Astrocyte of the spinal cord (primary cell): ENCODE results near the gene RASD1.

Experiments used
- DNase-seq: peaks from one replicate; pipeline ENCODE4 v3.0.0; 2011; ENCODE audit warnings: low read depth, low spot score
- H3K4me3 ChIP-seq: 2 replicates; pipeline ENCODE4 v1.5.1; 2011; ENCODE audit warnings: low read depth, mild to moderate bottlenecking, low read length, moderate library complexity
- in situ Hi-C: cut with HindIII; loops from 2 replicates; pipeline ENCODE4 v1.10.0; 2017; ENCODE audit warnings: low sequenced_read_pairs
- TF ChIP-seq, protein P1 (sequence below): IDR thresholded peaks from 2 replicates; pipeline ENCODE4 v1.5.1; 2012; ENCODE audit warnings: low read depth, mild to moderate bottlenecking, low read length, inconsistent platforms

Gene RASD1, protein sequence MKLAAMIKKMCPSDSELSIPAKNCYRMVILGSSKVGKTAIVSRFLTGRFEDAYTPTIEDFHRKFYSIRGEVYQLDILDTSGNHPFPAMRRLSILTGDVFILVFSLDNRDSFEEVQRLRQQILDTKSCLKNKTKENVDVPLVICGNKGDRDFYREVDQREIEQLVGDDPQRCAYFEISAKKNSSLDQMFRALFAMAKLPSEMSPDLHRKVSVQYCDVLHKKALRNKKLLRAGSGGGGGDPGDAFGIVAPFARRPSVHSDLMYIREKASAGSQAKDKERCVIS

DNA sequence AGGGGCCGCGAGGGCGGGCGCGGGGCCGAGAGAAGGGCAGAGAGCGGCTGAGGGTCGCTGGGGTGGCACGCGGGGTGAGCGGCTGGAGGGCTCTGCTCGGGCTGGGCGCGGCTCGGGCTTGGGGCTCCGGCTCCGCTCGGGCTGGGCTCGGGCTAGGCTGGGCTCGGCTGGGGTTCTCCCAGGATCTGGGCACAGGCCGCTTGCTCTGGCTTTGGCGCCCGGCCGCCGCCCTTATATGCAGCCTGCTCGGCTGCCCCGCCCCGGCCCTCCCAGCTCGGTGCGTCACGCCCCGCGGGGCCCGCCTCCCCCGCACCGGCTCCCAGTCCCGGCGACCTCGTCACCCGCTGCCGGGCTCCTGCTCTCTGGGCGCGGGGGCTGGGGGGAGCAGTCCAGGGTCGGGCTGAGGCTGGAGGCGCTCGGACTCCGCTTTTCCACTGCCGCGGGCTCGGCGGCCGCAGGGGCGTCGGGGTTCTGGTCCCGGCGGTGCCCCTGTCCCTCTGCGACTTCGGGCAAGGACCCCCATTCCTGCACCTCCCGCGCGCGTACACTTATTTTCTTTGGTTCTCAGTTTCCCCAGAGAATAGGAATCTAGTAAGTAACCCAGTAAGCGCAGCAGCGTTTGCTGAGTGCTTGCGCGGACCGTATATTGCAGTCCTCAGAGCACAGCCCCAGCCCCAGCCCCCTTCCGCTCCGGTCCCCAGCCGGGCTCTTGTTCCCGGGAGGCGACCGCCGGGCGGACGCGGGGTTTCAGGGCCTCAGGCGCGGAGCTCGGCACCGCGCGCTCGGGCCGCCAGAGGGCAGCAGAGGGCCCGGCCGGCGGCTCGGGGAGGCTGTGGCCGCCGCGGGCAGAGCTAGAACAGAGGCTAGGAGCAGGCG, at the start of gene RASD1:
RASD1 (minus strand) TSS at position 207 of the 876 bp plus-strand sequence. CDS start 214 bp downstream, outside the sequence.
- H3K4me3 ChIP-seq = peak within 1 kb of the TSS; percentile 50
- in situ Hi-C loops = no loop called here
- TF ChIP-seq, protein P1, sequence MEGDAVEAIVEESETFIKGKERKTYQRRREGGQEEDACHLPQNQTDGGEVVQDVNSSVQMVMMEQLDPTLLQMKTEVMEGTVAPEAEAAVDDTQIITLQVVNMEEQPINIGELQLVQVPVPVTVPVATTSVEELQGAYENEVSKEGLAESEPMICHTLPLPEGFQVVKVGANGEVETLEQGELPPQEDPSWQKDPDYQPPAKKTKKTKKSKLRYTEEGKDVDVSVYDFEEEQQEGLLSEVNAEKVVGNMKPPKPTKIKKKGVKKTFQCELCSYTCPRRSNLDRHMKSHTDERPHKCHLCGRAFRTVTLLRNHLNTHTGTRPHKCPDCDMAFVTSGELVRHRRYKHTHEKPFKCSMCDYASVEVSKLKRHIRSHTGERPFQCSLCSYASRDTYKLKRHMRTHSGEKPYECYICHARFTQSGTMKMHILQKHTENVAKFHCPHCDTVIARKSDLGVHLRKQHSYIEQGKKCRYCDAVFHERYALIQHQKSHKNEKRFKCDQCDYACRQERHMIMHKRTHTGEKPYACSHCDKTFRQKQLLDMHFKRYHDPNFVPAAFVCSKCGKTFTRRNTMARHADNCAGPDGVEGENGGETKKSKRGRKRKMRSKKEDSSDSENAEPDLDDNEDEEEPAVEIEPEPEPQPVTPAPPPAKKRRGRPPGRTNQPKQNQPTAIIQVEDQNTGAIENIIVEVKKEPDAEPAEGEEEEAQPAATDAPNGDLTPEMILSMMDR = peak; percentile 70
- peak; percentile 84 for DNase-seq

DNA sequence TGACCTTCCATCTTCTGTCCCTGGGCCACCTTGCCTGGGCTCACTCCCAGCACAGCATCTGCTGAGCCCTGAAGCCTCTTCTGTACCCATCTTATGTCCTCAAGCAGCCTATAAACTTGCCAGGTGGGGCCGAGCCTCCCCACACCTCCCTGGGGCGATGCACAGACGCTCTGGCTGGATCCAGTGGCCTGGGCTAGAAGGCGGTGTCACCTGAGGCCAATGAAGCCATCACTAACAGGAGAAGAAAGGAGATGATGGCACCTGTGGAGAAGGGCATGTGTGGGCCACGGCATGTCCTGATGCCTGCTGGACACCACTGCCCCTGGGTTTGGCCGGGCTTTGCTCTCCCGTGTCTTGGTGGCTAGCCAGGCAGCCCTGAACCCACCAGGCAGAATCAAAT, 49.8 kb upstream of the RASD1 start:
- in situ Hi-C loops = no loop called here
- TF ChIP-seq, protein P1 = no peak
- DNase-seq = no peak
- H3K4me3 ChIP-seq = no peak overlapping the region

DNA sequence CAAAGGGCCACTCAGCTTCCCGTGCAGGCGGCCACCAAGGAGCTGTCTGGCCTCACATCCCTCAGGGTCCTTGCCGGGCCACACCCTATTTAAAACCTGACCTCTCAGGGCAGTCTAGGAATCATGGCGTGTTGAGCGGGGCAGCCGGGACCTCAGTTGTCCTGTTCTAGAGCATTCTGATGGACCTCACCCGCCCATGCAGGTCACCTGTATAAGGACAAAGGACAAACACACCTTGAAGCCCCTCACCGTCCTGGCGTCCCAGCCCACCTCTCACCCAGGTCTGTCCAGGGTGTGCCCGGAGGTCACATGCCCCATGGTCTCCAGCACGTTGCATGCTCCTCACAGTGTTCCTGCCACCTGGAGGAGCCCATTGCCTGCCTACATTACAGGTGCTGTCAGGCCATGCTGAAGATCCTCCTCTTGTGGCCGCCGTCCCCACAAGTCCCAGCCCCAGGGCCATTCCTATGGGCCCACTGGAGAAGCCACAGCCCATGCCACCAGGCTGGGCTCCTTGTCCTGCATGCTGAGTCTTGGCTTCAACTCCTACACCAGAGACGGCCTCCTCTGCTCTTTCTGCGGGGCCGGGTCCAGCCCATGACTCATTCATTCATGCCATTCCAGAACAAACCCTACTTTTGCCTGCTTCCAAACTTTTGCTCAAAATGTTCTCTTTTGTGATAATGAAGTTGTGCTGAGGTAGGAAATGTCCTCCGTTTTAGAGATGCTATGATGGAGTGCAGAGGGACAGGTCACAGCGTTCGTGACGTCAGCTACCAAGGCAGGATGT, 49.0 kb upstream of the RASD1 start:
- TF ChIP-seq, protein P1 = no peak
- no peak overlapping the region for H3K4me3 ChIP-seq
- peak; percentile 61 for DNase-seq
- in situ Hi-C loops = no loop called here

DNA sequence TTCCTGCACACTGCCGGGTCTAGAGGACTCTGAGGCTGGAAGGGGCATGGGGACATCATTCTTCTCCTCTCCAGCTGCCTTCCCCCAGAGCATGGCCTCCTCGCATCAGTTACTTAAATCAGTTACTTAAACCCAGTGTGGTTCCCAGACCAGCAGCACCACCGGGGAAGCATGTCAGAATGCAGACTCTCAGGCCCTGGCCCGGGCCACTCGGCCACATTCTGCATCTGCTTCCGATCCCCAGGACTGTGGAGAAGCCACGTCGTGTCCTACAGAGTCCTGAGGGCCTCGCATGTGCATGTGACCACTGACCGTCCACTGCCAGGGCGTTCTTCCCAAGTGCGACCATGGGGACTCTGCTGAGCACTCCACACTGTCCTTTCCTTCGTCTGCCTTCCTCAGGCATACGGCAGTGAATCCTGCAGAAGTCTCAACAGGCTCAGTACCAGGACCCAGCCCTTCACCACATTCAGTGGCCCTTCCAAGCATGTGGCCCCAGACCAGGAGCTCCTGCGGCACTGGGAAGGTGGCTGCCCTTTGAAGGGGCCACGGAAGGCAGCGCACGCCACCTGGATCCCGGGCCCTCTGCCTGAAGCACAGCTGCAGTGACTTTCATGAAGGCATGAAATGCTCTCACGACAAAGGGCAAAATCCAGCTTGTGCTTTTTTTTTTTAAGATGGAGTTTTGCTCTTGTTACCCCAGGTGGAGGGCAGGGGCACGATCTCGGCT, 46.9 kb upstream of the RASD1 start:
- DNase-seq = no peak
- no peak overlapping the region for H3K4me3 ChIP-seq
- in situ Hi-C loops = no loop called here
- TF ChIP-seq, protein P1 = no peak

DNA sequence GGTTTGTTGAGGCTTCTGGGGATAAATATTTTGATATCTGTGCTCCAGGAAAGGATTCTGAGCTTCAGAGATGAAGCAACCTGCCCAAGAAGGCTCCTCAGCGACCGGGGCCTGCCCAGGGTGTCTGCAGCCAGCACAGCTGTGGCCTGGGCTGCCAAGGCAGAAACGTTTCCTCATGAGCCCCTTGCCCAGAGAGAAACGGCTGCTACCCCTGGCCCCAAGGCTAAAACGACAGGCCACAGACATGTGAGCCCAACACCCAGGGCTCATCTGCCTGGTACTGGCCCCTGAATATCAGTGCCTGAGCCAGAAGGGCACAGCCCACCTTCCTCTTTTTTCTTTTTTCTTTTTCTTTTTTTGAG, 45.4 kb upstream of the RASD1 start:
- in situ Hi-C loops = no loop called here
- DNase-seq = no peak
- TF ChIP-seq, protein P1 = no peak
- H3K4me3 ChIP-seq = no peak overlapping the region
